A549 (cell line): Measurements from ENCODE around the gene GLIPR2. TPM values are rescaled to one million over a fixed set of nuclear protein-coding genes. Genes with fewer than 3 reads are reported as not detected.
A peak's percentile ranks its signal among the peaks of the same experiment; 100 is the strongest.

Source experiments
- ATAC-seq, 2 experiments: fragments of 200-7000 bp in 1 of 2; fragments of >200 bp in 1 of 2; cut with Nextera tagmentation in 1 of 2; cut with Tn5 transposase in 1 of 2; 3 replicates each; pipeline versions ENCODE4 v1.8.0 to v1.9.1; 2018 to 2020; ENCODE audit warnings: mild to moderate bottlenecking in 1 of 2, moderate library complexity in 1 of 2
- CTCF ChIA-PET: fragments of 300-600 bp; sonication (Branson Sonifier 250); formaldehyde crosslinking; extraction: SDS; loops from one replicate; lab custom pipeline; 2021; ENCODE audit warnings: antibody characterized with exemption, inconsistent platforms; lab: Yijun Ruan, JAX
- POLR2A ChIA-PET: fragments of 350-600 bp; formaldehyde crosslinking; extraction: SDS; loops from one replicate; lab custom pipeline; 2021; ENCODE audit warnings: antibody characterized with exemption, inconsistent platforms; lab: Yijun Ruan, JAX
- DNase-seq, 2 experiments: peaks; one replicate each; pipeline versions ENCODE4 v3.0.0 to v3.0.0-alpha.2; 2011 to 2016; ENCODE audit warnings: low read depth in 1 of 2, low spot score in 1 of 2
- FAIRE-seq: peaks from 2 replicates; lab custom pipeline; 2011; peaks lifted over from hg19 to GRCh38; lab: Jason Lieb, UNC
- H3K27ac ChIP-seq, 2 experiments: fragments of >200 bp; sonication (Bioruptor Twin); formaldehyde crosslinking; 3 replicates each; pipeline ENCODE4 v1.5.1; 2016 to 2017
- H3K4me1 ChIP-seq: fragments of >200 bp; sonication (Bioruptor Twin); formaldehyde crosslinking; 3 replicates; pipeline ENCODE4 v1.6.1; 2016
- H3K4me2 ChIP-seq: fragments of >200 bp; sonication (Bioruptor Twin); formaldehyde crosslinking; 3 replicates; pipeline ENCODE4 v1.6.1; 2016
- H3K4me3 ChIP-seq: fragments of >200 bp; sonication (Bioruptor Twin); formaldehyde crosslinking; 3 replicates; pipeline ENCODE4 v1.5.1; 2016
- H3K9me3 ChIP-seq: fragments of >200 bp; sonication (Bioruptor Twin); formaldehyde crosslinking; 3 replicates; pipeline ENCODE4 v1.6.1; 2016
- BHLHE40 ChIP-seq: IDR thresholded peaks from 2 replicates; pipeline ENCODE4 v1.6.1; 2012; ENCODE audit warnings: low read depth, low read length, inconsistent platforms
- CBX2 ChIP-seq: fragments of 200-600 bp; sonication (generic); IDR thresholded peaks from 2 replicates; pipeline ENCODE4 v1.6.1; 2016; ENCODE audit warnings: low read depth, mild to moderate bottlenecking, borderline replicate concordance
- CHD4 ChIP-seq: fragments of 200-600 bp; sonication (generic); IDR thresholded peaks from 2 replicates; pipeline ENCODE4 v1.6.1; 2016; ENCODE audit warnings: antibody characterized with exemption, mild to moderate bottlenecking, borderline replicate concordance
- CTCF ChIP-seq: fragments of >200 bp; sonication (Bioruptor Twin); formaldehyde crosslinking; IDR thresholded peaks from 3 replicates; pipeline ENCODE4 v1.5.1; 2016
- EHF ChIP-seq: fragments of 250-450 bp; sonication (Bioruptor Pico); IDR thresholded peaks from 2 replicates; pipeline ENCODE4 v1.5.0; 2020; ENCODE audit warnings: mild to moderate bottlenecking
- FOXS1 ChIP-seq: fragments of 250-450 bp; sonication (Bioruptor Pico); IDR thresholded peaks from 2 replicates; pipeline ENCODE4 v1.5.0; 2020; ENCODE audit warnings: mild to moderate bottlenecking, moderate library complexity
- HDAC2 ChIP-seq: fragments of 200-600 bp; sonication (generic); IDR thresholded peaks from 2 replicates; pipeline ENCODE4 v1.6.1; 2016
- HOXA7 ChIP-seq: fragments of 250-450 bp; sonication (Bioruptor Pico); IDR thresholded peaks from 2 replicates; pipeline ENCODE4 v1.5.0; 2020; ENCODE audit warnings: mild to moderate bottlenecking, moderate library complexity
- JUN ChIP-seq, 2 experiments: fragments of >200 bp; sonication (Bioruptor Twin); formaldehyde crosslinking; IDR thresholded peaks; 2 replicates in 1 of 2; 3 replicates in 1 of 2; pipeline ENCODE4 v1.6.1; 2016 to 2017
- KDM1A ChIP-seq: fragments of 200-600 bp; sonication (generic); IDR thresholded peaks from 2 replicates; pipeline ENCODE4 v1.6.1; 2016; ENCODE audit warnings: low read depth, mild to moderate bottlenecking
- KDM5A ChIP-seq: fragments of 200-600 bp; sonication (generic); IDR thresholded peaks from 2 replicates; pipeline ENCODE4 v1.6.1; 2016; ENCODE audit warnings: antibody characterized with exemption, mild to moderate bottlenecking
- MYC ChIP-seq: IDR thresholded peaks from 2 replicates; pipeline ENCODE4 v1.6.1; 2012; ENCODE audit warnings: mild to moderate bottlenecking, inconsistent platforms, low read length, improper control_type of control experiment, borderline replicate concordance
- NFE2L2 ChIP-seq: fragments of 150-350 bp; conservative IDR thresholded peaks from 2 replicates; pipeline ENCODE4 v1.6.1; 2014; ENCODE audit warnings: low read length
- PHF8 ChIP-seq: fragments of 200-600 bp; sonication (generic); IDR thresholded peaks from 2 replicates; pipeline ENCODE4 v1.6.1; 2016; ENCODE audit warnings: low read depth, mild to moderate bottlenecking, antibody characterized with exemption, moderate library complexity, borderline replicate concordance
- POLR2A ChIP-seq: IDR thresholded peaks from 2 replicates; pipeline ENCODE4 v1.6.1; 2012; ENCODE audit warnings: mild to moderate bottlenecking, low read length
- RAD21 ChIP-seq, 2 experiments: fragments of >200 bp in 1 of 2; sonication (Bioruptor Twin) in 1 of 2; formaldehyde crosslinking in 1 of 2; IDR thresholded peaks in 1 of 2; conservative IDR thresholded peaks in 1 of 2; 2 replicates in 1 of 2; 3 replicates in 1 of 2; pipeline ENCODE4 v1.6.1; 2012 to 2018; ENCODE audit warnings: inconsistent platforms in 1 of 2
- TP53 ChIP-seq: fragments of 250-450 bp; sonication (Bioruptor Pico); IDR thresholded peaks from 2 replicates; pipeline ENCODE4 v1.5.0; 2021; ENCODE audit warnings: mild to moderate bottlenecking, moderate library complexity
- USF2 ChIP-seq: fragments of 450-650 bp; IDR thresholded peaks from 2 replicates; pipeline ENCODE4 v1.6.1; 2014; ENCODE audit warnings: antibody characterized with exemption
- ZSCAN20 ChIP-seq: fragments of 250-450 bp; sonication (Bioruptor Pico); IDR thresholded peaks from 2 replicates; pipeline ENCODE4 v1.8.0; 2022; ENCODE audit warnings: mild to moderate bottlenecking, moderate library complexity
- WGBS: methylation state at CpG from one replicate; pipeline ENCODE4 v1.1.6; 2017; ENCODE audit errors: missing lambda C conversion rate; 5-methylcytosine and 5-hydroxymethylcytosine counted together
- polyA plus RNA-seq, 4 experiments: library from polyadenylated mRNA; depleted of rRNA in 3 of 4; stranded (reverse); fragments of >200 nt; fragmentation: RNase III in 1 of 4; extraction: RNeasy Plus Mini Kit Qiagen cat#74134 plus additional on column Dnase treatment in 1 of 4; gene quantifications; 2 replicates in 3 of 4; 3 replicates in 1 of 4; pipeline ENCODE4 v1.2.3, GENCODE V29; 2011 to 2017
- TF ChIP-seq, protein P1 (sequence below): IDR thresholded peaks from 2 replicates; pipeline ENCODE4 v1.6.1; 2012; ENCODE audit warnings: low read depth, borderline replicate concordance
- TF ChIP-seq, protein P2 (sequence below): IDR thresholded peaks from 2 replicates; pipeline ENCODE4 v1.6.1; 2012
- TF ChIP-seq, protein P3 (sequence below): fragments of 150-350 bp; IDR thresholded peaks from 2 replicates; pipeline ENCODE4 v1.6.1; 2014; ENCODE audit warnings: low read depth, mild to moderate bottlenecking, low read length

The GLIPR2 gene
- polyA plus RNA-seq, 2 of the 4 experiments (the other 2 are of a cell fraction), result 9.0 to 16.0 TPM

- TF ChIP-seq USF2, result no peak
- no peak for TF ChIP-seq FOXS1 (CRISPR knock-in tag)
- no peak for TF ChIP-seq KDM5A
- TF ChIP-seq JUN (IDR thresholded peaks at IDR 0.05), result no peak
- TF ChIP-seq BHLHE40, result no peak
Measured at GRCh38 chr9:36151316-36152210, 15.0 kb downstream of the GLIPR2 start (continued).

DNA sequence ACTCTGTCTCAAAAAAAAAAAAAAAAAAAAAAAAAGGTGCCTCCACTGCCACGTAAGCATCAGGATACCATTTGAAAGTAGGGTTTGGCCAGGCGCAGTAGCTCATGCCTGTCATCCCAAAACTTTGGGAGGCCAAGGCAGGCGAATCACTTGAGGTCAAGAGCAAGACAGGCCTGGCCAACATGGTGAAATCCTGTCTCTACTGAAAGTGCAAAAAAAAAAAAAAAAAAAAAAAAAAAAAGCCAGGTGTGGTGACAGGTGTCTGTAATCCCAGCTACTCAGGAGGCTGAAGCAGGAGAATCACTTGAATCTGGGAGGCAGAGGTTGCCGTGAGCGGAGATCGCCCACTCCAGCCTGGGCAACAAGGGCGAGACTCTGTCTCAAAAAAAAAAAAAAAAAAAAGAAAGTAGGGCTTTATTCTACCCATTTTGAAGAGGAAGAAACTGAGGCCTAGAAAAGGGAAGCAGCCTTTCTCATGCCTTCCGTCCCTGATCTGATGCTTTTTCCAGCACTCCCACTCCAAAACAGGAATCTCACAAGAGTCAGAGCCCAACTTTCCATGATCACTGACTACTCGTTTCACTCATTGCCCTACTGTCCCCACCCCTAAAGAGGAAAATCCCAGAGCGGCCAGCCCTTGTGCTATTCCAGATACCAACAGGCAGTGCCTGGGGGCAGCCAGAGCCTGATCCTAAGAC lies 16.4 kb downstream of the GLIPR2 start:
- no peak for FAIRE-seq
- 93% methylated on average over 10 of the region's 10 CpGs for WGBS
- peaks cover 16% of the 10 kb centered on the region for H3K9me3 ChIP-seq
- TF ChIP-seq KDM1A (peak; percentile 50; the same call in 1 of the 2 replicates), HDAC2 (no peak)
- ATAC-seq, result no peak
- H3K27ac ChIP-seq, result no peak overlapping the region
- no peak for DNase-seq
- CTCF ChIA-PET, result interaction anchor here (0.7 to 4.1 kb wide), 2 partner anchors 12 to 46 kb away, joined by 3 to 45 read pairs; no protein-coding TSS in a partner anchor
- no peak overlapping the region for H3K4me3 ChIP-seq
- no peak overlapping the region for H3K4me2 ChIP-seq
- POLR2A ChIA-PET, result interaction anchor here (0.7 kb wide), 1 partner anchor 99 kb away, joined by 3 read pairs; no protein-coding TSS in a partner anchor
- H3K4me1 ChIP-seq, result peaks cover 34% of the 10 kb centered on the region

GRCh38 chr9:36153746-36154145 lies 17.2 kb downstream of the GLIPR2 start:
- POLR2A ChIA-PET, result no interaction called here
- whole genome bisulfite sequencing, result 81% methylated on average over 9 of the region's 9 CpGs
- H3K27ac ChIP-seq, result no peak overlapping the region; a peak in 1 of 6 replicates
- H3K9me3 ChIP-seq, result peaks cover 16% of the 10 kb centered on the region
- H3K4me3 ChIP-seq, result no peak overlapping the region
- CTCF ChIA-PET, result interaction anchor here (1.7 to 4.1 kb wide), 3 partner anchors 10 to 13 kb away, joined by 10 to 45 read pairs (median 11); no protein-coding TSS in a partner anchor
- DNase-seq (no peak), FAIRE-seq (no peak), ATAC-seq (no peak)
- no peak for TF ChIP-seq MYC
- TF ChIP-seq ZSCAN20, result no peak
- TF ChIP-seq, protein P1, sequence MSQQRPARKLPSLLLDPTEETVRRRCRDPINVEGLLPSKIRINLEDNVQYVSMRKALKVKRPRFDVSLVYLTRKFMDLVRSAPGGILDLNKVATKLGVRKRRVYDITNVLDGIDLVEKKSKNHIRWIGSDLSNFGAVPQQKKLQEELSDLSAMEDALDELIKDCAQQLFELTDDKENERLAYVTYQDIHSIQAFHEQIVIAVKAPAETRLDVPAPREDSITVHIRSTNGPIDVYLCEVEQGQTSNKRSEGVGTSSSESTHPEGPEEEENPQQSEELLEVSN, result no peak
- no peak for TF ChIP-seq CTCF
- TF ChIP-seq, protein P2, sequence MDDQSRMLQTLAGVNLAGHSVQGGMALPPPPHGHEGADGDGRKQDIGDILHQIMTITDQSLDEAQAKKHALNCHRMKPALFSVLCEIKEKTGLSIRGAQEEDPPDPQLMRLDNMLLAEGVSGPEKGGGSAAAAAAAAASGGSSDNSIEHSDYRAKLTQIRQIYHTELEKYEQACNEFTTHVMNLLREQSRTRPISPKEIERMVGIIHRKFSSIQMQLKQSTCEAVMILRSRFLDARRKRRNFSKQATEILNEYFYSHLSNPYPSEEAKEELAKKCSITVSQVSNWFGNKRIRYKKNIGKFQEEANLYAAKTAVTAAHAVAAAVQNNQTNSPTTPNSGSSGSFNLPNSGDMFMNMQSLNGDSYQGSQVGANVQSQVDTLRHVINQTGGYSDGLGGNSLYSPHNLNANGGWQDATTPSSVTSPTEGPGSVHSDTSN, result no peak
- TF ChIP-seq EHF (CRISPR knock-in tag), result no peak
- TF ChIP-seq, protein P3, sequence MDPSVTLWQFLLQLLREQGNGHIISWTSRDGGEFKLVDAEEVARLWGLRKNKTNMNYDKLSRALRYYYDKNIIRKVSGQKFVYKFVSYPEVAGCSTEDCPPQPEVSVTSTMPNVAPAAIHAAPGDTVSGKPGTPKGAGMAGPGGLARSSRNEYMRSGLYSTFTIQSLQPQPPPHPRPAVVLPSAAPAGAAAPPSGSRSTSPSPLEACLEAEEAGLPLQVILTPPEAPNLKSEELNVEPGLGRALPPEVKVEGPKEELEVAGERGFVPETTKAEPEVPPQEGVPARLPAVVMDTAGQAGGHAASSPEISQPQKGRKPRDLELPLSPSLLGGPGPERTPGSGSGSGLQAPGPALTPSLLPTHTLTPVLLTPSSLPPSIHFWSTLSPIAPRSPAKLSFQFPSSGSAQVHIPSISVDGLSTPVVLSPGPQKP, result no peak
- no peak for TF ChIP-seq POLR2A
- TF ChIP-seq PHF8, result no peak
- no peak for TF ChIP-seq CHD4
- TF ChIP-seq RAD21 (conservative IDR thresholded peaks at IDR 0.05 in 1 of 2, IDR thresholded peaks at IDR 0.05 in 1 of 2), result no peak
- TF ChIP-seq CBX2, result no peak
- no peak for TF ChIP-seq HOXA7
- no peak for TF ChIP-seq TP53 (CRISPR knock-in tag)
- TF ChIP-seq USF2, result no peak
- TF ChIP-seq NFE2L2, result no peak
- TF ChIP-seq JUN (IDR thresholded peaks at IDR 0.05), result no peak
- no peak for TF ChIP-seq HDAC2
- peaks cover 26% of the 10 kb centered on the region for H3K4me1 ChIP-seq
- H3K4me2 ChIP-seq, result no peak overlapping the region
